CD8-positive, alpha-beta memory T cell (primary cell): ENCODE measurements around the gene TIMM50. TPM values are rescaled to one million over a fixed set of nuclear protein-coding genes. Genes with fewer than 3 reads are reported as not detected.
A peak's percentile ranks its signal among the peaks of the same experiment; 100 is the strongest.

Experiments
- CTCF ChIA-PET: fragments of 350-600 bp; sonication (Branson Sonifier 250); formaldehyde crosslinking; loops from one replicate; lab custom pipeline; 2021; ENCODE audit warnings: antibody characterized with exemption; lab: Charles Lee
- POLR2A ChIA-PET: fragments of 350-600 bp; sonication (Branson Sonifier 250); formaldehyde crosslinking; loops from one replicate; lab custom pipeline; 2021; ENCODE audit warnings: antibody characterized with exemption; lab: Charles Lee
- DNase-seq, 5 donors: peaks; one replicate each; pipeline versions ENCODE4 v3.0.0 to v3.0.0-alpha.2; 2020 to 2022; ENCODE audit warnings: mixed read lengths in 1 of 5
- H3K27ac ChIP-seq: one replicate; pipeline ENCODE4 v1.7.0; 2013; ENCODE audit warnings: low read depth, mild to moderate bottlenecking, low read length, moderate library complexity
- H3K27me3 ChIP-seq: 2 replicates; pipeline ENCODE4 v1.7.0; 2013; ENCODE audit warnings: low read length, mild to moderate bottlenecking; ENCODE audit not compliant: insufficient read depth, poor library complexity, severe bottlenecking
- H3K36me3 ChIP-seq: 2 replicates; pipeline ENCODE4 v1.7.0; 2013; ENCODE audit warnings: mild to moderate bottlenecking, low read length, moderate library complexity; ENCODE audit not compliant: insufficient read depth
- H3K4me1 ChIP-seq: 2 replicates; pipeline ENCODE4 v1.7.0; 2013; ENCODE audit warnings: mild to moderate bottlenecking, low read length, moderate library complexity; ENCODE audit not compliant: insufficient read depth
- H3K4me3 ChIP-seq: 2 replicates; pipeline ENCODE4 v1.7.0; 2013; ENCODE audit warnings: mild to moderate bottlenecking, low read length
- H3K9me3 ChIP-seq: 2 replicates; pipeline ENCODE4 v1.7.0; 2013; ENCODE audit warnings: mild to moderate bottlenecking, low read length
- H3K27ac Mint-ChIP-seq, 8 donors: one replicate each; pipeline ENCODE4 v1.8.0; 2020 to 2021; ENCODE audit warnings: mixed read lengths in 8 of 8, mild to moderate bottlenecking in 6 of 8, inconsistent platforms in 3 of 8, moderate library complexity in 3 of 8
- H3K27me3 Mint-ChIP-seq, 2 donors: one replicate each; pipeline ENCODE4 v1.8.0; 2020 to 2021; ENCODE audit warnings: mixed read lengths in 2 of 2, mild to moderate bottlenecking in 1 of 2, moderate library complexity in 1 of 2
- H3K36me3 Mint-ChIP-seq, 3 donors: one replicate each; pipeline ENCODE4 v1.8.0; 2020 to 2021; ENCODE audit warnings: mixed read lengths in 3 of 3, inconsistent platforms in 1 of 3, mild to moderate bottlenecking in 1 of 3
- H3K4me1 Mint-ChIP-seq, 3 donors: one replicate each; pipeline ENCODE4 v1.8.0; 2020 to 2021; ENCODE audit warnings: mixed read lengths in 3 of 3, inconsistent platforms in 1 of 3, mild to moderate bottlenecking in 1 of 3
- H3K4me3 Mint-ChIP-seq, 7 donors: one replicate each; pipeline ENCODE4 v1.8.0; 2020 to 2021; ENCODE audit warnings: mixed read lengths in 7 of 7, mild to moderate bottlenecking in 6 of 7, moderate library complexity in 4 of 7, inconsistent platforms in 2 of 7
- H3K9me3 Mint-ChIP-seq, 5 donors: one replicate each; pipeline ENCODE4 v1.8.0; 2020 to 2022; ENCODE audit warnings: mixed read lengths in 5 of 5, mild to moderate bottlenecking in 3 of 5, moderate library complexity in 2 of 5, inconsistent platforms in 1 of 5
- polyA plus RNA-seq: library from polyadenylated mRNA; unstranded; fragments of 300-500 nt; fragmentation: Illumina TruSeq; gene quantifications from one replicate; pipeline ENCODE4 v1.2.3, GENCODE V29; 2021
- total RNA-seq, 2 experiments: library from RNA; stranded (reverse); gene quantifications; one replicate each; pipeline ENCODE4 v1.2.3, GENCODE V29; 2021

Gene TIMM50
- total and polyA plus RNA-seq, 3 experiments from 2014 or later, result 47.3 to 137 (median 131) TPM

- Mint-ChIP-seq H3K4me3 (peak overlapping the region in 1 of 7 donors; percentile 24), H3K9me3 (peaks cover 0 to 2% (median 0%) of the 10 kb centered on the region in 5 donors), H3K27me3 (peaks cover 0 to 8% of the 10 kb centered on the region in 2 donors), H3K4me1 (peaks cover 30 to 40% (median 32%) of the 10 kb centered on the region in 3 donors), H3K27ac (no peak overlapping the region), H3K36me3 (peaks cover 6 to 24% (median 9%) of the 10 kb centered on the region in 3 donors)
- H3K4me3 ChIP-seq, result no peak overlapping the region
- H3K36me3 ChIP-seq, result peaks cover 15% of the 10 kb centered on the region
- no peak overlapping the region for H3K27ac ChIP-seq
- CTCF ChIA-PET, result no interaction called here
- no peak for DNase-seq
- H3K4me1 ChIP-seq, result peaks cover 28% of the 10 kb centered on the region
- no peaks in the 10 kb centered on the region for H3K9me3 ChIP-seq
- no peaks in the 10 kb centered on the region for H3K27me3 ChIP-seq
- POLR2A ChIA-PET, result no interaction called here
Measured at GRCh38 chr19:39438270-39438934, 42.2 kb upstream of the TIMM50 start.

- Mint-ChIP-seq H3K27me3 (peaks cover 0 to 2% of the 10 kb centered on the region in 2 donors), H3K27ac (peak overlapping the region; percentile 93 to 100 (median 100)), H3K36me3 (peaks cover 0 to 38% (median 3%) of the 10 kb centered on the region in 3 donors), H3K9me3 (no peaks in the 10 kb centered on the region), H3K4me1 (peaks cover 47 to 56% (median 52%) of the 10 kb centered on the region in 3 donors), H3K4me3 (peak overlapping the region; percentile 93 to 100 (median 99))
- ChIA-PET CTCF (interaction anchor here (0.7 to 2.3 kb wide), 4 partner anchors 9 to 229 kb away, joined by 3 to 9 read pairs (median 3); partner anchors contain the start of gene RPS16), POLR2A (interaction anchor here (0.5 to 3.2 kb wide), 14 partner anchors 7 to 154 kb away, joined by 3 to 82 read pairs (median 4); partner anchors contain the start of genes EID2B, MED29, PAF1 and RPS16)
- Histone ChIP-seq H3K27ac (peak overlapping the region; percentile 95), H3K27me3 (no peaks in the 10 kb centered on the region), H3K4me1 (peaks cover 40% of the 10 kb centered on the region), H3K36me3 (peaks cover 5% of the 10 kb centered on the region), H3K4me3 (peak overlapping the region; percentile 89), H3K9me3 (no peaks in the 10 kb centered on the region)
- DNase-seq, result no peak
Measured at GRCh38 chr19:39444598-39445195, 35.9 kb upstream of the TIMM50 start.

- Mint-ChIP-seq H3K27ac (peak within 1 kb of the TSS; percentile 93 to 100 (median 100)), H3K9me3 (no peaks in the 10 kb centered on the region), H3K4me1 (peaks cover 50 to 59% (median 59%) of the 10 kb centered on the region in 3 donors), H3K27me3 (no peaks in the 10 kb centered on the region), H3K36me3 (peaks cover 0 to 40% (median 3%) of the 10 kb centered on the region in 3 donors), H3K4me3 (peak within 1 kb of the TSS; percentile 93 to 100 (median 99))
- peak; percentile 97 to 99 (median 98) for DNase-seq
- ChIA-PET CTCF (interaction anchor here (0.7 to 2.3 kb wide), 6 partner anchors 10 to 229 kb away, joined by 3 to 9 read pairs (median 3); partner anchors contain the start of gene RPS16), POLR2A (interaction anchor here (0.5 to 3.2 kb wide), 14 partner anchors 8 to 155 kb away, joined by 3 to 82 read pairs (median 4); partner anchors contain the start of genes EID2B, MED29, PAF1 and RPS16)
- H3K9me3 ChIP-seq, result no peaks in the 10 kb centered on the region
- H3K36me3 ChIP-seq, result peaks cover 5% of the 10 kb centered on the region
- H3K4me1 ChIP-seq, result peaks cover 47% of the 10 kb centered on the region
- peak within 1 kb of the TSS; percentile 95 for H3K27ac ChIP-seq
- H3K27me3 ChIP-seq, result no peaks in the 10 kb centered on the region
- peak within 1 kb of the TSS; percentile 89 for H3K4me3 ChIP-seq
Measured at GRCh38 chr19:39445196-39446111, 35.2 kb upstream of the TIMM50 start, which contains the start of gene SUPT5H. SUPT5H (plus strand) TSS chr19:39445582; CDS start chr19:39445891, 309 bp downstream.

- Mint-ChIP-seq H3K27me3 (no peaks in the 10 kb centered on the region), H3K4me3 (peak overlapping the region; percentile 93 to 100 (median 99)), H3K9me3 (no peaks in the 10 kb centered on the region), H3K36me3 (peaks cover 0 to 46% (median 3%) of the 10 kb centered on the region in 3 donors), H3K4me1 (peaks cover 56 to 66% (median 65%) of the 10 kb centered on the region in 3 donors), H3K27ac (peak overlapping the region; percentile 93 to 100 (median 100))
- Histone ChIP-seq H3K36me3 (peaks cover 5% of the 10 kb centered on the region), H3K4me1 (peaks cover 51% of the 10 kb centered on the region), H3K27ac (peak overlapping the region; percentile 95), H3K9me3 (no peaks in the 10 kb centered on the region), H3K4me3 (peak overlapping the region; percentile 89), H3K27me3 (no peaks in the 10 kb centered on the region)
- ChIA-PET CTCF (interaction anchor here (1.0 to 2.3 kb wide), 3 partner anchors 21 to 56 kb away, joined by 3 to 6 read pairs (median 3); no protein-coding TSS in a partner anchor), POLR2A (interaction anchor here (0.5 to 3.2 kb wide), 8 partner anchors 11 to 1182 kb away, joined by 3 to 82 read pairs (median 6); partner anchors contain the start of genes MED29, PAF1, RPS16 and SPINT2)
- DNase-seq, result no peak
Measured at GRCh38 chr19:39446365-39447084, 34.1 kb upstream of the TIMM50 start.

- H3K4me3 Mint-ChIP-seq, result peak overlapping the region; percentile 67 to 100 (median 99)
- Histone ChIP-seq H3K27ac (no peak overlapping the region), H3K9me3 (no peaks in the 10 kb centered on the region), H3K4me1 (peaks cover 51% of the 10 kb centered on the region), H3K4me3 (peak overlapping the region; percentile 12), H3K36me3 (peaks cover 5% of the 10 kb centered on the region), H3K27me3 (no peaks in the 10 kb centered on the region)
- no peaks in the 10 kb centered on the region for H3K27me3 Mint-ChIP-seq
- POLR2A ChIA-PET, result interaction anchor here (0.6 kb wide), 1 partner anchor 84 kb away, joined by 3 read pairs; the partner anchor contains the start of gene EID2B
- peaks cover 0 to 62% (median 14%) of the 10 kb centered on the region in 3 donors for H3K36me3 Mint-ChIP-seq
- peaks cover 71 to 81% (median 80%) of the 10 kb centered on the region in 3 donors for H3K4me1 Mint-ChIP-seq
- CTCF ChIA-PET, result interaction anchor here (2.3 kb wide), 1 partner anchor 54 kb away, joined by 6 read pairs; no protein-coding TSS in a partner anchor
- DNase-seq, result no peak
- peak overlapping the region; percentile 70 to 100 (median 91) for H3K27ac Mint-ChIP-seq
- H3K9me3 Mint-ChIP-seq, result no peaks in the 10 kb centered on the region
Measured at GRCh38 chr19:39448271-39448670, 32.4 kb upstream of the TIMM50 start.

GRCh38 chr19:39449116-39449797 is 31.4 kb upstream of the TIMM50 start:
- no peak overlapping the region for H3K27ac ChIP-seq
- no peak overlapping the region for H3K4me3 ChIP-seq

More at GRCh38 chr19:39449116-39449797, 31.4 kb upstream of the TIMM50 start:
- Mint-ChIP-seq H3K27ac (peak overlapping the region; percentile 82 to 100 (median 89)), H3K27me3 (no peaks in the 10 kb centered on the region), H3K4me3 (peak overlapping the region; percentile 60 to 100 (median 72)), H3K4me1 (peaks cover 71 to 88% (median 81%) of the 10 kb centered on the region in 3 donors), H3K9me3 (no peaks in the 10 kb centered on the region), H3K36me3 (peaks cover 0 to 71% (median 14%) of the 10 kb centered on the region in 3 donors)
- Histone ChIP-seq H3K4me1 (peaks cover 51% of the 10 kb centered on the region), H3K27me3 (no peaks in the 10 kb centered on the region), H3K9me3 (no peaks in the 10 kb centered on the region), H3K36me3 (peaks cover 5% of the 10 kb centered on the region)
- no peak for DNase-seq
- ChIA-PET CTCF (no interaction called here), POLR2A (no interaction called here)
